KG1 (cell line): Measurements from ENCODE around the gene CEP57L1.
"Not testable (repeated sequence)": the region's sequence is repeated elsewhere in the genome, so short reads cannot be mapped to it uniquely, and the experiment has no call there.

Source experiments
- DNase-seq: peaks from one replicate; lab custom pipeline; 2025; lab: John Stamatoyannopoulos, UW

Gene CEP57L1

GRCh38 chr6:109174916-109175315 lies 79.6 kb downstream of the CEP57L1 start:
- DNase-seq = no peak

- no peak for DNase-seq
These were observed 83.6 kb downstream of the CEP57L1 start for GRCh38 chr6:109178921-109179320.

- DNase-seq = no peak
These were observed 84.2 kb downstream of the CEP57L1 start for GRCh38 chr6:109179507-109179906.

- DNase-seq = no peak
These were observed 87.3 kb downstream of the CEP57L1 start for GRCh38 chr6:109182578-109182977.

GRCh38 chr6:109183109-109183650 lies 87.9 kb downstream of the CEP57L1 start:
- no peak for DNase-seq

GRCh38 chr6:109184638-109185037 lies 89.3 kb downstream of the CEP57L1 start:
- no peak for DNase-seq

GRCh38 chr6:109186012-109186411 lies 90.7 kb downstream of the CEP57L1 start:
- DNase-seq = no peak

- peak; percentile 26 for DNase-seq
These were observed 92.2 kb downstream of the CEP57L1 start for GRCh38 chr6:109187399-109188114.

- no peak for DNase-seq
These were observed 92.8 kb downstream of the CEP57L1 start for GRCh38 chr6:109188115-109188411.

- DNase-seq = not testable (repeated sequence)
These were observed 96.1 kb downstream of the CEP57L1 start for GRCh38 chr6:109191368-109191767.

GRCh38 chr6:109192865-109193264 lies 97.6 kb downstream of the CEP57L1 start:
- no peak for DNase-seq

GRCh38 chr6:109194880-109195279 lies 99.6 kb downstream of the CEP57L1 start:
- no peak for DNase-seq

GRCh38 chr6:109197061-109197460 lies 101.8 kb downstream of the CEP57L1 start:
- no peak for DNase-seq

- DNase-seq = no peak
These were observed 107.3 kb downstream of the CEP57L1 start for GRCh38 chr6:109202409-109203264.

- no peak for DNase-seq
These were observed 109.2 kb downstream of the CEP57L1 start for GRCh38 chr6:109204511-109204910.

- no peak for DNase-seq
These were observed 117.4 kb downstream of the CEP57L1 start for GRCh38 chr6:109212683-109213082.
